Motor neuron (in vitro differentiated cells): ENCODE data around the gene BHMT2. TPM values are rescaled to one million over a fixed set of nuclear protein-coding genes. Genes with fewer than 3 reads are reported as not detected.

ENCODE experiments used
- ATAC-seq, 8 experiments: fragments of 200-7000 bp; cut with Tn5 transposase; replicated peaks in 6 of 8; 2 replicates each; pipeline ENCODE4 v1.8.0; 2021; ENCODE audit warnings: mild to moderate bottlenecking in 8 of 8, moderate library complexity in 8 of 8
- H3K27ac ChIP-seq, 2 donors: fragments of 250-450 bp; sonication (Bioruptor Pico); 2 replicates each; pipeline ENCODE4 v1.9.0; 2021; ENCODE audit warnings: antibody characterized with exemption in 2 of 2, mild to moderate bottlenecking in 2 of 2, moderate library complexity in 1 of 2
- H3K4me1 ChIP-seq, 2 donors: fragments of 250-450 bp; sonication (Bioruptor Pico); replicated peaks in 1 of 2; 2 replicates each; pipeline ENCODE4 v1.6.1; 2021; ENCODE audit warnings: antibody characterized with exemption in 2 of 2, mild to moderate bottlenecking in 2 of 2, moderate library complexity in 1 of 2
- H3K4me3 ChIP-seq, 5 donors: fragments of 250-450 bp; sonication (Bioruptor Pico); 2 replicates each; pipeline ENCODE4 v1.9.0; 2021; ENCODE audit warnings: antibody characterized with exemption in 5 of 5, mild to moderate bottlenecking in 5 of 5, moderate library complexity in 4 of 5
- WGBS, 10 experiments: fragments of 450-650 bp; shearing (Covaris generic); methylation state at CpG; one replicate each; pipeline ENCODE4 v1.0.0; 2022; 5-methylcytosine and 5-hydroxymethylcytosine counted together
- in situ Hi-C, 9 experiments: fragments of 400-800 bp; cut with MboI; loops; one replicate each; pipeline ENCODE4 v1.15.0; 2021; ENCODE audit warnings: low sequenced_read_pairs in 9 of 9, low pct_unique_long_range_greater_than_20kb in 2 of 9; ENCODE audit not compliant: unreplicated experiment in 9 of 9
- total RNA-seq, 8 experiments: library from RNA; unstranded; fragments of 300-600 nt; gene quantifications; 2 replicates each; pipeline versions ENCODE4 v1.2.3 to v1.2.4, GENCODE V29; 2022

BHMT2 gene, protein sequence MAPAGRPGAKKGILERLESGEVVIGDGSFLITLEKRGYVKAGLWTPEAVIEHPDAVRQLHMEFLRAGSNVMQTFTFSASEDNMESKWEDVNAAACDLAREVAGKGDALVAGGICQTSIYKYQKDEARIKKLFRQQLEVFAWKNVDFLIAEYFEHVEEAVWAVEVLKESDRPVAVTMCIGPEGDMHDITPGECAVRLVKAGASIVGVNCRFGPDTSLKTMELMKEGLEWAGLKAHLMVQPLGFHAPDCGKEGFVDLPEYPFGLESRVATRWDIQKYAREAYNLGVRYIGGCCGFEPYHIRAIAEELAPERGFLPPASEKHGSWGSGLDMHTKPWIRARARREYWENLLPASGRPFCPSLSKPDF
- 10 to 100 TPM in 1 of 8 experiments, under 1 TPM in 6, not detected in 1; 0.21 to 19.8 (median 0.64) TPM for total RNA-seq

DNA sequence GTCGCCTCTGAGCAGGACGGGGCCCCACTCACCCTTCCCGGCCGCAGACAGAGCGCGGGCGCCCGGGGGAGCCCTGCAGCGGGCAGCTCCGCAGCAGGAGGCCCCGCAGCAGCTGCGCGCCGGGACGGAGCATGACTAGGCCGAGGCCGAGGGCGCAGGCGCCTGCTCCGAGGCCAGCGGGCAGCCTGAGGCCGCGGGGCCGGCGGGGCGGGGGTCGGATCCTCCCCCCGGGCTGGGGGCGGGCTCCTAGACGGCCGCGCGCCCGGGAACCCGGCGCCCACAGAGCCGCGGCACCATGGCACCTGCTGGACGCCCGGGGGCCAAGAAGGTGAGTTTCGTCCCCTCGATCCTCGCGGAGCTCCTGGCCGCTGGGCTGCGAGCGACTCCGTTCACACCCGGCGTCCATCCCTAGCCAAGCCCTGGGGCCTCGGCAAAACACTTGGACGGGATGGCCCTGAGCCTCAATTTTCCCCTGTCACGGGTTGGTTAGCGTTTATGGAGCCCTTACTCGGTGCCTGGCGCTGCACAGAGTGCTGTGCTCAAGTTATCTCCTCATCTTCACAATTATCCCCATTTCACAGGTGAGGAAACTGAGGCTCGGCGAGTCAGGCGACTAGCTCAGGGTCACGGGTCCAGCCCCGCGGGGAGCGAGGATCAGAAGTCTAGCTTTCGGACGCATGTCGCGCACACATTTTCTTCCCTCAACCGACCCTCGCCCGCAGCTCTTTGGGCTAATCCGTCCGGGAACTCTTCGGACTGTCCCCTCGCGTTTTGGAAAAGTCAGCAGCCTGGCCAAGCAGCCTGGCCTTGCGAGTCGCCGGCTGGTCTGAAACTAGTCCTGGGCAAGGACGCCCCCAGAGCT is at the start of gene BHMT2, which contains the start of gene DMGDH:
Gene BHMT2 (plus strand): TSS at position 280 of the 862 bp plus-strand sequence. CDS start 16 bp downstream, at position 296.
Gene DMGDH (minus strand): TSS at position 187 of the 862 bp plus-strand sequence. CDS start 54 bp downstream, at position 133.
- WGBS, 10 experiments: 27 to 100% (median 94%) methylated on average over 1 to 10 of the region's 79 CpGs; no CpG with 5 or more reads in 5 of the 10 experiments
- in situ Hi-C loops: no loop called here
- H3K4me1 ChIP-seq: no peaks in the 10 kb centered on the region
- peak in 3 of 8 experiments; percentile 76 to 95 (median 79) for ATAC-seq
- H3K4me3 ChIP-seq: no peak within 1 kb of the TSS
- no peak within 1 kb of the TSS for H3K27ac ChIP-seq

DNA sequence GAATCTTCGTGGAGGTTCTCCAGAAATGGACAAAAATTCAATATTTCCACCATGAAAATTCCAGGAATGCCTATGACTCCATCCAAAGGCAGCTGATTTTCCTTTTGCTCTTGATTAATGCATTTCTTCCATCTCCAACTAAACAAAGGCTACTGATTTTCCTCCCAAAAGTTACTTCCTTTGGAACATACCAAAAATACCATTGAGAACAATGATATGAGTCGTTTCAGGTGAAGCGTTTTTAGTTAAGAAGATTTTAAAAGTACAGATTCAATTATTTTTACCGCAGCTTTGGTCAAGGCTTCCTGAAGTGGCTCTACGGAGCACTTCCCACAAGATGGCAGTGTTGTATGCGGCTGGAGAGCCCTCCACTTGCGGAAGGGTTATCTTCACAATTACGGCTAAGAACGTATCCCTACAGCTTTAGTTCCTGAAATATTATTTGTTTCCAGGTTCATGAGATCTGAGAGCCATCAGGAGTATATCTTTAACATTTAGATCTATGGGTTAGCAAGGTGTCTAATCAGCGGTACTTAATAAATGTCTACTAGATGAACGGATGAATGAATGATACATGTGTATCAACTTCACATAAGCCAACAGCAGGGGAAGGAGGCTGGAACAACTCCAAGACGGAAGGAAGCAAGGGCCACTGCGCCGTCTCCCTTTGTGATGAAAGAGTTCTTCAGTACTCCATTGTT is 48.6 kb upstream of the BHMT2 start:
- WGBS, 10 experiments: 7 to 39% (median 22%) methylated on average over 1 to 14 of the region's 14 CpGs
- ATAC-seq: peak in 7 of 8 experiments; percentile 52 to 84 (median 76)
- H3K4me1 ChIP-seq: peaks cover 0 to 3% of the 10 kb centered on the region in 2 donors
- in situ Hi-C loops: loop anchor here in 3 of 9 experiments (10.0 to 25.0 kb wide), 4 partner anchors 114 to 841 kb away; no protein-coding TSS in a partner anchor
- no peak overlapping the region for H3K4me3 ChIP-seq
- H3K27ac ChIP-seq: no peak overlapping the region

DNA sequence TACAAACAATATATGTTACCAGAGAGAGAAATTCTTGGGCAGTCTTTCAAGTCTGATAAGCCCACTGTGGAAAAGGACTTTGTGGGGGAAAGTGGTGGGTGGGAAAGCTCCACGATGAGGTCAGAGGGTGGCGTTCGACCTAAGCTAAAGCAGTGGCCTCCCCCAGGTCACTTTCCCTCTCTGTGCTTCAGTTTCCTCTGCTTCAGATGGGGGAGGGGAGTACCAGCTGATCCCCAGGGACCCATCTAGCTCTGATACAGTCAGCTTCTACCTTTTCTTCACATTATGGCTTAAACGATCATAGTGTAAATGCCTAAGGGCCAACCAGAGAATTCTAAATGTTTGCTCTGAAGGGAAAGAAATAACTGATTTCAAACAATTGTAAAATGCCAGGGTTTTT is 47.8 kb upstream of the BHMT2 start:
- no peak overlapping the region for H3K4me3 ChIP-seq
- WGBS, 10 experiments: 30 to 100% (median 60%) methylated on average over 1 to 4 of the region's 4 CpGs; no CpG with 5 or more reads in 1 of the 10 experiments
- peaks cover 0 to 3% of the 10 kb centered on the region in 2 donors for H3K4me1 ChIP-seq
- no peak overlapping the region for H3K27ac ChIP-seq
- in situ Hi-C loops: loop anchor here in 3 of 9 experiments (10.0 to 25.0 kb wide), 4 partner anchors 113 to 841 kb away; no protein-coding TSS in a partner anchor
- ATAC-seq: no peak

DNA sequence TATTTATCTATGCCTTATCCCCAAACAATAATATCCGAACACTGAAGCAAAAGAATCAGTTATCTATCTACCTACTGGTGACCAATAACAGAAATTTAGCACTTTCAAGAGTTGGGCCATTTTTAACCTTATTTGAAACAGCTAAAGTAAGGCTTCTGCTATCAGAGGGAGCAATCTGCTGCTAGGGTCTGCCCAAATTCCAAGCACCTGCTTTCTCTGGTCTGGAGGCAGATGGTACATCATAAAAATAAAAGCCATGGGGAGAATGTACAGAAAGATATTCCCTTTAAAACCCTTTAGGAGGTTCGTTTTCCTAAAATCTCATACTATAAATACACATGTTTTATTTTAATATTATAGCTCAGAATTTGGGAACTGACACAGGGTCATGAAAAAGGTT is 46.8 kb upstream of the BHMT2 start:
- ATAC-seq: no peak
- H3K4me1 ChIP-seq: peaks cover 0 to 3% of the 10 kb centered on the region in 2 donors
- in situ Hi-C loops: loop anchor here in 3 of 9 experiments (10.0 to 25.0 kb wide), 4 partner anchors 112 to 840 kb away; no protein-coding TSS in a partner anchor
- H3K4me3 ChIP-seq: no peak overlapping the region
- 40 to 100% (median 67%) methylated on average over 1 to 2 of the region's 2 CpGs; no CpG with 5 or more reads in 1 of the 10 experiments for WGBS, 10 experiments
- H3K27ac ChIP-seq: no peak overlapping the region

DNA sequence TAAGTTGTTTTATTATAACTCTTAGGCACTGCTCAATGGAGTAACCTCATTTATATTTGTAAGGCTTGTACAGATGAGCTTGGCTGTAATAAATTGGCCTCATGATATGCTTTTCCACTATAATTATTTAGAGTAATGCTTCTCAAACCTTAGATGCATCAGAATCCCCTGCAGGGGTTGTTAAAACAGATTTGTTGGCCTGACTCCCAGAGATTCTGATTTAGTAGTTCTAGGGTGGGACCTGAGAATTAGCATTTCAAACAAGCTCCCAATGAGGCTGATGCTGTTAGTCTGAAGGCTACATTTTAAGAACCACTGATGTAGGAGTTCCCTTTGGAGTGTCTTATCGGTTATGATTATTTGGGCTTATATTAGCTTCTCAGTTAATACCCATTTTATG is 46.2 kb upstream of the BHMT2 start:
- peak in 3 of 8 experiments; percentile 75 to 78 (median 78) for ATAC-seq
- H3K4me3 ChIP-seq: no peak overlapping the region
- H3K4me1 ChIP-seq: peaks cover 0 to 3% of the 10 kb centered on the region in 2 donors
- WGBS, 10 experiments: 0 to 90% (median 67%) methylated on average over 1 of the region's 1 CpG; no CpG with 5 or more reads in 3 of the 10 experiments
- H3K27ac ChIP-seq: no peak overlapping the region
- in situ Hi-C loops: loop anchor here in 3 of 9 experiments (10.0 to 25.0 kb wide), 4 partner anchors 111 to 839 kb away; no protein-coding TSS in a partner anchor

DNA sequence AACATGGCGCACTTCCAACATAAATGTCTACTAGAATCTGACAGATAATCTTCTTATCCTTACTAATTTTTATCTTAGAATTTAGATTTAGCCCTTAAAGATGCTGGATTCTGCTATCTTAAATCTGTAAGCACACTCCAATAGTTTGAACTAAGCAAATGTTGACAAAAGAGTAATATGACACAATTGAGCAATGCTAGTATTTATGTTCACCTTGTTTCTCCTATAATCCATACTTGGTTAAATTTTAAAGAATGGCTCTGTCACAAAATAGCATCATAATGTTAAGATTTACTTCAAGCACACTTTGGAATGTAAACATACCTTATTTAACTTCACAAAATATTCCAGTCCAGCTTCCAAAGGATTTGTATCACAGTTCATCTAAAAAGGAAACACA is 45.6 kb upstream of the BHMT2 start:
- 38 to 100% (median 94%) methylated on average over 1 of the region's 1 CpG; no CpG with 5 or more reads in 2 of the 10 experiments for WGBS, 10 experiments
- H3K27ac ChIP-seq: no peak overlapping the region
- ATAC-seq: no peak
- peaks cover 0 to 3% of the 10 kb centered on the region in 2 donors for H3K4me1 ChIP-seq
- no peak overlapping the region for H3K4me3 ChIP-seq
- in situ Hi-C loops: loop anchor here in 3 of 9 experiments (10.0 to 25.0 kb wide), 4 partner anchors 111 to 838 kb away; no protein-coding TSS in a partner anchor

DNA sequence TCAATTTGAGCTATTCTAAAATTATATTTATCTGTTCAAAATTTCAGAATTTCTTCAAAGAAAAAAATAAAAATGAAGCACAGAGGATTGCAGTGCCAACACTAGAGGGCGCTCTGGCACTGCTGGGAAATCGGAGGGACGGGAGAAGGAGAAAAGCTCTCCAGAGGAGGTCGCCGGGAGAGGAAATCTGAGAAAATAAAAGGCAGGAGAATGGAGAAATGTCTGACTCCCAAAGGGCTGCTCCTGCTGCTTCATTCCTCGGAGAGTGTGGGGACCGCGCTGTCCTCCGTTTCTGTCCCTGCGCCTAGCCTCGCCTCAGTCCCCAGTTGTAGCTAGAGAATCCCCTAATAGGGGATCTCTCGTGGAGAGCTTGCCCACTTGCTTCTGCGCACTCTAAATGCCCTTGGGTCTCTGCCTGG is 44.5 kb upstream of the BHMT2 start:
- Histone ChIP-seq H3K4me1 (peaks cover 0 to 3% of the 10 kb centered on the region in 2 donors), H3K4me3 (peak overlapping the region in 3 of 5 donors; percentile 14 to 20 (median 17)), H3K27ac (no peak overlapping the region)
- ATAC-seq: peak; percentile 52 to 84 (median 64)
- 0 to 23% (median 2%) methylated on average over 4 to 13 of the region's 13 CpGs; no CpG with 5 or more reads in 2 of the 10 experiments for WGBS, 10 experiments
- in situ Hi-C loops: loop anchor here in 3 of 9 experiments (10.0 to 25.0 kb wide), 2 partner anchors 110 to 1062 kb away; no protein-coding TSS in a partner anchor

DNA sequence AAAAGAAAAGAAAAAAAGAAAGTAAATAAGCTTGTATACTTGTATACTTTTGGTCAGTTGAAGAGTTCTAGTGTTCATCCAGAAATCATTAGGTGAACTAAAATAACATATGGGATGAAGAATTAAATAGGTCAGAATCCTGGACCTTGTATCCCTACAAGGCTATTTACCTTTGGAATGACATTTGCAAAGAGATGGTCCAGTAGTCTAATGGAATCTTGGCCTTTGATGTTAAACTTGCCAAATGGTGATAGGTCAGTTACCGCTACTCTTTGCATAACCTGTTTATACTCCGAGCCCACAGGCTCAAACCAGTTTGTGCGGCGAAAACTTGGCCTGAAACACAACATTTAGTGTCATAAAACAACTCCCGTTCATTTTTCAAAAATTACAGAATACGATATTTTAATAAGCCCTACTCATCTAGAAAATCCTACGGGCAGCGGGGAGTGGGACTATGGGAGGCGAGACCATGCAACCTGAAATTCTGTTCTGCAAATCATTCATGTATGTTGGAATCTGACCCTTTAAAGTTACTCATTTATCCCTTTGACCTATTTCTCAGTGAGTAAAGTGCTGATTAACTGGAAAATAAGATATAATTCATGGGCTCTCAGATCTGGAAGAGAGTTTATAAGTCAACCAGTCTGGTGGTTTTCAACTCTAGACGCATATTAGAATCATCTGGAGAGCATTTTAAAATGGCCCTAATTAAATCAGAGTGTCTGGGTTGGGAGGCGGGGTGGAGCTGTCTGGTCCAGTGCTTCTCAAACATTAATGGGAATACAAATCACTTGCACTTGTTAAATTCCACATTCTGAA is 38.7 kb upstream of the BHMT2 start:
- Histone ChIP-seq H3K4me1 (no peaks in the 10 kb centered on the region), H3K4me3 (no peak overlapping the region), H3K27ac (no peak overlapping the region)
- in situ Hi-C loops: loop anchor here in 1 of 9 experiments (25.0 kb wide), 1 partner anchor 1056 kb away; no protein-coding TSS in a partner anchor
- ATAC-seq: no peak
- WGBS, 10 experiments: 32 to 100% (median 88%) methylated on average over 1 to 10 of the region's 11 CpGs

DNA sequence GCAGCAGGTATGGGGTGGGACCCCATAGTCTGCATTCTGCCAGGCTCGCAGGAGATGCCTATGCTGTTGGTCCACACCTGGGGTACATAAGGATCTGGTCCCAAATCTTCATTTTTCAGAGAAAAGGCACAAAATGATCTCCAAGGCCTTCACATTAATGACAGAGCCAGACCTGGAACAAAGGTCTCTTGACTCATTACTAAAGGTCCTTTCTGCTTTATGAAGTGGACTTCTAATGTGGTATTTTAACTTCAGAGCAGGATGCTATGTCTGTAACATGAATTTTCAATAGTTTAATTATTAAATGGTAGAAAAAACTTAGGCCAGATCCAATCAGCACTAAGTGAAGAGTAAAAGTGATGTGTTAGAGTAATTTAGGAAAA is 38.1 kb upstream of the BHMT2 start:
- in situ Hi-C loops: loop anchor here in 1 of 9 experiments (25.0 kb wide), 1 partner anchor 1056 kb away; no protein-coding TSS in a partner anchor
- WGBS, 10 experiments: 57 to 100% (median 80%) methylated on average over 1 of the region's 1 CpG; no CpG with 5 or more reads in 6 of the 10 experiments
- Histone ChIP-seq H3K27ac (no peak overlapping the region), H3K4me3 (no peak overlapping the region), H3K4me1 (no peaks in the 10 kb centered on the region)
- ATAC-seq: no peak

DNA sequence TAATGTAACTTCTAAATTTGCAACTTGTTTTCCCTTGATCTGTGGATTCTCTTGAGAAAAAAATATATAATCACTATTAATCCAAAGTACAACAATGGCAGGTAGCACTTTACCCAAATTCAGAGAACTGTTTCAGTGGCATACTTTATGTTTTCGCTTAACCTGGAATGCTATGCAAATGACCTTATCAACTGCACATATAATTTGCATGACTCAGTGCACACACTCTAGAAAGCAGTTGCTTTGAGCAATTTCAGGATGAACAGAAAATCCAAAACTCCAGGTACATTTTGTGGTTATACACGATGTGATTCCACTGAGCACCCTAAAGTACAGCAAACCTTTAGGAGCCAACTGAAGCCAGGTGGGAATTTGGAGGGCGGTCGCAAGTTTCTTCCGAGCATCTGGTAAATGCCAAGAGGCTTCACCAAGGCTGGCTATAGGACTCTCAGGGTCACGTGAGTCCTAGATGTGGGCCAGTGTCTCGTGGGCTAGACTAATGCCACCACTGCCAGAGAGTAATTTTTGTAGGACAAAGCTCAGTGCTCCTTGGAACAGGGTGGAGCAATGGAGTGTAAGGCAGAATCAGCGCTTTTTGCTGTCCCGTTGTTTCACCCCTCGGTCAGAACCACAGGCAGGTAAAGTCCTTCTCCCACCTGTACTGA is 37.4 kb upstream of the BHMT2 start:
- WGBS, 10 experiments: 60 to 100% (median 89%) methylated on average over 1 to 9 of the region's 10 CpGs; no CpG with 5 or more reads in 2 of the 10 experiments

DNA sequence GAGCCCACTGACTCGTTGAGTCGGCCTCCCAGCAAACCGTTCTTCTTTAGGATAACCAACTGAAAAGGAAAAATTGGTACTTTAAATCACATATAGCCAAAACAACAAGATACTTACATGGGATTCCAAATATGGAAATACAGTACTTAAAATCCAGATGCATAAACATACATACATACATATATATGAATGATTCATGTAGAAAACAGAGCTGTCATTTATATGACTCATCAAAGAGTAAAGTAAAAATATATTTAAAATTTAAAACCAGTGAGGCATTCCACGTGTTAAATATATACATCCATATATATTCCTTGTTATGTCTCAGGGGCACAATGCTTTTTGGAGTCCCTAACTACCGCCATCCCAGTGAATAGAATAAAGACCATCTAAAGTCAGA is 36.8 kb upstream of the BHMT2 start:
- in situ Hi-C loops: loop anchor here in 1 of 9 experiments (25.0 kb wide), 1 partner anchor 1055 kb away; no protein-coding TSS in a partner anchor
- peak in 1 of 8 experiments; percentile 76 for ATAC-seq
- Histone ChIP-seq H3K4me1 (no peaks in the 10 kb centered on the region), H3K4me3 (no peak overlapping the region), H3K27ac (no peak overlapping the region)
- WGBS, 10 experiments: 62 to 100% (median 80%) methylated on average over 1 to 5 of the region's 5 CpGs; no CpG with 5 or more reads in 1 of the 10 experiments

More for the DNA sequence above, 37.4 kb upstream of the BHMT2 start:
- H3K4me3 ChIP-seq: no peak overlapping the region
- no peak for ATAC-seq
- in situ Hi-C loops: loop anchor here in 1 of 9 experiments (25.0 kb wide), 1 partner anchor 1055 kb away; no protein-coding TSS in a partner anchor
- no peak overlapping the region for H3K27ac ChIP-seq
- no peaks in the 10 kb centered on the region for H3K4me1 ChIP-seq
